H1 (cell line): ENCODE data around the gene GPC4. TPM values are rescaled to one million over a fixed set of nuclear protein-coding genes. Genes with fewer than 3 reads are reported as not detected.

Experiments used
- CEBPB ChIP-seq: IDR thresholded peaks from 2 replicates; pipeline ENCODE4 v1.6.1; 2012; ENCODE audit warnings: low read depth, low read length
- CHD2 ChIP-seq: IDR thresholded peaks from 2 replicates; pipeline ENCODE4 v1.6.1; 2012; ENCODE audit warnings: low read length, improper control_type of control experiment
- CHD7 ChIP-seq: fragments of 300-600 bp; sonication (generic); IDR thresholded peaks from 2 replicates; pipeline ENCODE4 v1.7.1; 2012; ENCODE audit warnings: low read length, moderate library complexity, mild to moderate bottlenecking, inconsistent platforms; ENCODE audit not compliant: insufficient replicate concordance
- FOSL1 ChIP-seq: IDR thresholded peaks from 2 replicates; pipeline ENCODE4 v1.6.1; 2011; ENCODE audit warnings: mild to moderate bottlenecking, low read depth, low read length, moderate library complexity; ENCODE audit not compliant: insufficient read depth
- SIRT6 ChIP-seq: IDR thresholded peaks from one replicate; pipeline ENCODE4 v1.7.1; 2012; ENCODE audit warnings: low read length, inconsistent platforms
- SRF ChIP-seq: IDR thresholded peaks from 2 replicates; pipeline ENCODE4 v1.6.1; 2011; ENCODE audit warnings: mild to moderate bottlenecking, low read depth, low read length, moderate library complexity
- TAF7 ChIP-seq: optimal IDR thresholded peaks from 2 replicates; pipeline ENCODE3; 2011; ENCODE audit warnings: low read depth, mild to moderate bottlenecking, inconsistent platforms, low read length, moderate library complexity, borderline replicate concordance
- polyA plus RNA-seq, 7 experiments: library from polyadenylated mRNA; depleted of rRNA in 3 of 7; stranded (reverse) in 5 of 7; unstranded in 2 of 7; fragments of >200 nt in 5 of 7; fragments of 200-250 nt in 2 of 7; gene quantifications; 1 replicate in 5 of 7; 2 replicates in 1 of 7; 4 replicates in 1 of 7; pipeline versions ENCODE4 v1.2.1 to v1.2.3, GENCODE V29; 2011 to 2013; ENCODE audit warnings: missing spikeins in 2 of 7, mixed read lengths in 2 of 7
- total RNA-seq: library from RNA; stranded (reverse); fragmentation: NEBNext Ultra II Directional; extraction: Animal tissue kit (Norgen Biotek cat#: 25700); gene quantifications from 2 replicates; pipeline ENCODE4 v1.2.1, GENCODE V29; 2021

The GPC4 gene
- total and polyA plus RNA-seq, 2 of the 8 experiments (the other 6 are each of a cell fraction or from before 2014, with no cell fraction given) = 46.8 to 230 TPM

GRCh38 chrX:133413218-133413925, 1.9 kb downstream of the GPC4 start (continued):
- no peak for TF ChIP-seq FOSL1
- TF ChIP-seq SRF = no peak
- no peak for TF ChIP-seq CEBPB
- TF ChIP-seq CHD7 = no peak
- no peak for TF ChIP-seq TAF7
- no peak for TF ChIP-seq SIRT6
- no peak for TF ChIP-seq CHD2
- TF ChIP-seq, all 59 proteins: peak for 0
